Astrocyte of the spinal cord (primary cell): ENCODE measurements around the gene PAX9.
A peak's percentile ranks its signal among the peaks of the same experiment; 100 is the strongest.

Experiments used
- DNase-seq: peaks from one replicate; pipeline ENCODE4 v3.0.0; 2011; ENCODE audit warnings: low read depth, low spot score
- H3K4me3 ChIP-seq: 2 replicates; pipeline ENCODE4 v1.5.1; 2011; ENCODE audit warnings: low read depth, mild to moderate bottlenecking, low read length, moderate library complexity
- in situ Hi-C: cut with HindIII; loops from 2 replicates; pipeline ENCODE4 v1.10.0; 2017; ENCODE audit warnings: low sequenced_read_pairs
- TF ChIP-seq, protein P1 (sequence below): IDR thresholded peaks from 2 replicates; pipeline ENCODE4 v1.5.1; 2012; ENCODE audit warnings: low read depth, mild to moderate bottlenecking, low read length, inconsistent platforms

Gene PAX9

DNA sequence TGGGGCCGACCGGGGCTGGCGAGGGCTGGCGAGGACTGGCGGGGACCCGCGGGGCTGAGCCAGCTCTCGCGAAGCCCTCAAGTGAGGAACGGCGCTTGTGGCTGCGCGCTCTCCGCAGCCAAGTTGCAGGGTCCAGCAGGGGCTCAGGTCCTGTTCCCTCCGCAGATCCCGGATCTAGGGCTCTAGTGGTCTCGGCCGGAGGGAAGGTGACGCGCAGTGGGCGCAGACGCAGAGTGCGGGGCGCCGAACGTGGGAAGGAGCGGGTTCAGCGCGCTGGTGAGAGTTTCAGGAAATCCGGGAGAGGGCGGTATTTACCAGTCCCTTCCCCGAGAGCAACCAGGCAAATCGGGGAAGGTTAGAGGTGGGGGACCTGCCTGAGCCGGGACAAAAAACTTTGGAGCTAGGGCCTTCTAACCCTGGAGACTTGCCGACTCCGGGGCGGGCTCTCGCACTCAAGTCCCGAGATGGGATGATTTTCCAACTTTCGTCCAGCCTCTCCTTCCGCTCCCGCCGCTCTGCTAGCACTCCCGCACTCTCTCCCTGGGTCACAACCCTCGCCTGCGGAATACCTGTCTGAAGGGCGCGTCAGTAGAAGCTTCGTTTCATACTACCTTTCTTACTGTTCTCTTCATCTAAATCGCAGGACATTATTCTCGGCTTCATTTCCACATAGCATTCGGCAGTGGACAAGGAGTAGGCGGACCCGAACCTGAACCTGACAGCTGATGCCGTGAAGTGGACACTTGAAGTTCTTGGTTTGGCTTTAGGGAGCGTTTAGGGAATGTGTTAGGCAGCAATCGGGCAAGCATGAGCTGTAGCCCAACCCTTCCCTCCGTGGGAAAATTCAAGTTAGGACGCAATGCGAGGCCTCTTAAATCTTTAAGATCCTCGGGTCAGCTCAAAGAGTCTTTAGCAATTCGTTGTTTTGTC, 13.6 kb upstream of the PAX9 start:
- TF ChIP-seq, protein P1, sequence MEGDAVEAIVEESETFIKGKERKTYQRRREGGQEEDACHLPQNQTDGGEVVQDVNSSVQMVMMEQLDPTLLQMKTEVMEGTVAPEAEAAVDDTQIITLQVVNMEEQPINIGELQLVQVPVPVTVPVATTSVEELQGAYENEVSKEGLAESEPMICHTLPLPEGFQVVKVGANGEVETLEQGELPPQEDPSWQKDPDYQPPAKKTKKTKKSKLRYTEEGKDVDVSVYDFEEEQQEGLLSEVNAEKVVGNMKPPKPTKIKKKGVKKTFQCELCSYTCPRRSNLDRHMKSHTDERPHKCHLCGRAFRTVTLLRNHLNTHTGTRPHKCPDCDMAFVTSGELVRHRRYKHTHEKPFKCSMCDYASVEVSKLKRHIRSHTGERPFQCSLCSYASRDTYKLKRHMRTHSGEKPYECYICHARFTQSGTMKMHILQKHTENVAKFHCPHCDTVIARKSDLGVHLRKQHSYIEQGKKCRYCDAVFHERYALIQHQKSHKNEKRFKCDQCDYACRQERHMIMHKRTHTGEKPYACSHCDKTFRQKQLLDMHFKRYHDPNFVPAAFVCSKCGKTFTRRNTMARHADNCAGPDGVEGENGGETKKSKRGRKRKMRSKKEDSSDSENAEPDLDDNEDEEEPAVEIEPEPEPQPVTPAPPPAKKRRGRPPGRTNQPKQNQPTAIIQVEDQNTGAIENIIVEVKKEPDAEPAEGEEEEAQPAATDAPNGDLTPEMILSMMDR: peak; percentile 61
- peak overlapping the region; percentile 38 for H3K4me3 ChIP-seq
- DNase-seq: peak; percentile 55
- in situ Hi-C loops: no loop called here

DNA sequence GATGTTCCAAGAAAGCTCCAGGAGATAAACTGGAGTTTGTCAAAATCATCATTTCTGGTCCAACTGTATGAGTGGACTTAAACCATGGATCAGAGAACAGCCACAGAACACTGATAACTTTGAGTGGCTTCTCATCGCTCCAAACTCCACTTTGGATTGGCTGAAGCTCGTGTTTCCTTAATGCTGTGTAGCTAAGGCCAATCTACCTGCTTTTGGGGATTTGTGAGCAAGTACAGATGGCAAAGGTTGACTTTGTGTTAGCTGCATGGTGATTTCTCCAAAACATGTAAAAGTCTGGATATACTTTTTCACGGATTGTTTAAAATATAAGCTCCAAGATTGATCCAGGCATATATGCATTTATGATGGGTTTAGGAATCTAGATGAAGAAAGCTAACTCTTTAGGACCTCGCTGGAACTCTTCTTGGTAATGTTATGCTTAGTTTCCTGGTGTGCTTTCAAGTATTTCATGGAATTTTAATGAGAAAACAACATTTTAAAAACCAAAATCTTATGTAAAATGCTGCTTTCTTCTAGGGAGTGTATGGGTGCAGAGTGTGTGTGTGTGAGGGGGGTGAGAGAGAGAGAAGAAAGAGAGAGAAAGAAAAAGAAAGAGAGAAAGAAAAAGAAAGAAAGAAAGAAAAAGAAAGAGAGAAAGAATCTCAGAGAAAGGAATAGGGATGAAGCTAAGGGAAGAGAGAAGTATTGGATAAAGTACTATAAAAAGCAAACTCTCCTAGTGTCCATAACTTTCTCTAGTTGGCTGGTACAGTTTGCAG, 11.6 kb upstream of the PAX9 start:
- H3K4me3 ChIP-seq: no peak overlapping the region
- in situ Hi-C loops: no loop called here
- TF ChIP-seq, protein P1: no peak
- no peak for DNase-seq

DNA sequence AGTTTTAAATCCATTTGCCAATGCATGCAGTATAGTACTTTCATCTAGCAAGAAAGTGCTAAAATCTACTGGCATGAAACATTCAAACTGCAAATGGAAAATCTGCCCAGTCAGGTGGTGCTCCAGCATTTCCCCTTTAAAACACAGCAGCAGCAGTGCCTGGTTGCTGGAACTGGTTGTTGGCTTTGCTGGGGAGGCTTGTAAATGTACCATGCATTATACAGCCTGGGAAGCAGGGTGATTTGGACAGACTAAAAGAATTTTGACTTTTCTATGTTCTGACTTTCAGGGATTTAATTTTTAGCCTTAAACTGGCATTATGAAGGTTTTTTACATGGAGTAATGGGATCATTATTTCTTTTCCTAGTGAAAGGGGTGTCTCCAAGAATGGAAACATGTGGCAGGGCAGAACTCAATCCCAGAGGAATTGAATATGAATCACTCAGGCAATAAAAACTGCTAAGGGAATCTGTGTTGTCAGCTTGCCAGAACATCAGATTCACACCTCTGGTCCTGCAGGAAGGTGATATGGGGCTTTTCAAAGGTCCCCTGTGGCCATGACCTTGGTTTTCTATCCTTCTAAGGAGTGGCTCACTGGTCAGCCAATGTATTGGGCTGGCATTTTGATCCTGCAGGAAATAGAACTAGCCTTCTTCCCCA, 9.0 kb upstream of the PAX9 start:
- H3K4me3 ChIP-seq: no peak overlapping the region
- in situ Hi-C loops: no loop called here
- TF ChIP-seq, protein P1: no peak
- no peak for DNase-seq

DNA sequence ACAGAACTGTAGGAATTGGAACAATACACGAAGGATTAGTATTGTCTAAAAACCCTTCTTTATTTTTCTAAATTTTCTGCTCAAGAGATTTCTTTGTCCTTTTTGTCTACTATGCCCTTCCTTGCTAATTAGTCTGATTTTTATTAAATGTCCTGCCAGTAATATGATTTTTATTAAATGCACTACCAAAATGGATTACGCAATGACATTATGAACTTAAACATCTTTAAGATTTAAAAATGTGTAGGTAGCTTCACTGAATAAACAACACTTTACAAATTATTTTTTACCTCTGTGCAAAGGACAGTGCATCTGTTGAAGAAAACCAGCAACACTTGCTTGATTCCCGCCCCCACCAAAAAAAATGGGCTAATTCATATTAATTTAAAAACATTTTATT, 8.2 kb upstream of the PAX9 start:
- TF ChIP-seq, protein P1: no peak
- H3K4me3 ChIP-seq: no peak overlapping the region
- in situ Hi-C loops: no loop called here
- DNase-seq: no peak

DNA sequence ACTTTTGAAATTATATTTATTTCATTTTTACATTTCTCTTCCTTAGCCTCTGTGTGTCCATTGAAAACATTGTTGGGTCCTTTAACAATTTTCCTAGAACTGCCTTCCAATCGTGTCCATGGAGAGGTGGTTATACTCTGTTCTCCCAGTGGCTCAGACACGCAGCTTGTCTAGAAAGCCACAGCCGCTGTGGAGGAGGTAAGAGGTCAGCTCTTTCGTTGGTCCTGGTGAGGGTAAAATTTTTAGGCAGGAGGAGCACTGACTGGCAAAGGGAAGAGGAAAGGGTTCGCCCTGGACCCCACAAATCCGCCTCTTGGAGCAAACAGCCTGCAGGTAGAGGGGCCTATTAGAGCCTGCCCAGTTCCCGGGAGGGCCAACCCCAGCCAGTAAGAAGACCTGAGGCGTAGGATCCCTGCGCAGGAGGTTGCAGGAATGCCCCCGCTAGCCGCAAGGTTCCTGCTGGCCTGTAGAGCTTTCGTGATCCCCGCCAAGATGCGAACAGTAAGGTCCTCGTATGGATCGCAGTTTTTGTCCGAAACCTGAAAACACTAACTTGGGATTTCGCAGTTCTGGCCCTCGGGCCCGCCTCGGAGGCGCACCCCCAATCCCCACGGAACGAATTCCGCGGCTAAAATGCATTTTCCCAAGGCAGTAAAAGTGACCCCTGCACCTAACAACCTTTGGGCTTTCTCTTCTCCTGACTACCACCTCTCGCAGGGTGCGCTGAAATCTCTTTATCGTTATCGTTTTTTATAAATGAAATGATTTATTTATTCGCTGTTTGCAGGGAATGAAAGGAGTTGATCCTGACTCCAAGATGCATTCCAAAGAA, 7.5 kb upstream of the PAX9 start:
- DNase-seq: no peak
- in situ Hi-C loops: no loop called here
- H3K4me3 ChIP-seq: no peak overlapping the region
- TF ChIP-seq, protein P1: no peak

DNA sequence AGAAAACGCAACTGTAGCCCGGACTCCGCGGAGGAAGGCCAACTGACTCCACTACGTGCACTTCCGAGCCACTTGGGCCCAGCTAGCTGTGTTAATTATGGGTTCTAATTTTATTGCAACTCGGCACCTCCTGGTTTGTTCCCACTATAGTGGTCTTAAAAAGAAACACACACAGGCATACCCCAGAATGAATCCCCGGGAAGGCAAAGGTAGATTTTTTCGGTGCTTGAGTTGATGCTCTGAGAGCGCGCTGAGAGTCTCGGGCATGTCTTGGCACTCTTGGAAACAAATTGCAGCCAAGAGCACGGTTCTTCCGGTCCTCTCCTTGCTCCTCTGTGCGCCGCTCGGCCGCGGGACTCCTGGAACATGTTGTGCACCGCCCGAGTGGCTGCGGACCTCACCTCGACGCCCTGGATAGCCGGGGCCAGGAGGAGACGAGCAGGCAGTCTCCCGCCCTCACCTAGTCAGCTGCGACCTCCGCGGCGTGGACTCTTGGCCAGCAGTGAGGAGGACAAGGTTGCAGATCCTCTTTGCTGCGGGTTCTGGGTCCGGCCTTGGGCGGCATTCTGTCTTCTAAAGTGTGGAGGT, 6.8 kb upstream of the PAX9 start:
- no peak for DNase-seq
- TF ChIP-seq, protein P1: no peak
- in situ Hi-C loops: no loop called here
- no peak overlapping the region for H3K4me3 ChIP-seq
